AG09309 (cell line): Measurements from ENCODE around the gene ADK.

Source experiments
- DNase-seq: peaks from one replicate; pipeline ENCODE4 v3.0.0-alpha.2; 2010; ENCODE audit warnings: low read depth
- H3K4me3 ChIP-seq: 2 replicates; pipeline ENCODE4 v1.5.1; 2011; ENCODE audit warnings: mild to moderate bottlenecking, low read depth, low read length, moderate library complexity; ENCODE audit not compliant: control insufficient read depth
- CTCF ChIP-seq: IDR thresholded peaks from 2 replicates; pipeline ENCODE4 v1.5.1; 2011; ENCODE audit warnings: mild to moderate bottlenecking, low read depth, low read length, inconsistent platforms; ENCODE audit not compliant: insufficient read depth, control insufficient read depth; ENCODE audit errors: missing control alignments

ADK gene

GRCh38 chr10:74391786-74392185, 240.8 kb downstream of the ADK start:
- DNase-seq = no peak
- no peak for TF ChIP-seq CTCF
- no peak overlapping the region for H3K4me3 ChIP-seq

- DNase-seq = peak; percentile 18
- no peak for TF ChIP-seq CTCF
- H3K4me3 ChIP-seq = no peak overlapping the region
Observed at GRCh38 chr10:74394416-74394969, 243.5 kb downstream of the ADK start.

GRCh38 chr10:74400186-74400585, 249.2 kb downstream of the ADK start:
- no peak for DNase-seq
- TF ChIP-seq CTCF = no peak
- no peak overlapping the region for H3K4me3 ChIP-seq

GRCh38 chr10:74406006-74406405, 255.0 kb downstream of the ADK start:
- no peak for TF ChIP-seq CTCF
- H3K4me3 ChIP-seq = no peak overlapping the region
- DNase-seq = no peak

- TF ChIP-seq CTCF = no peak
- no peak overlapping the region for H3K4me3 ChIP-seq
Observed at GRCh38 chr10:74415146-74415839, 264.3 kb downstream of the ADK start.

GRCh38 chr10:74417397-74417796, 266.4 kb downstream of the ADK start:
- TF ChIP-seq CTCF = no peak
- DNase-seq = no peak
- H3K4me3 ChIP-seq = no peak overlapping the region

More at GRCh38 chr10:74415146-74415839, 264.3 kb downstream of the ADK start:
- no peak for DNase-seq
